ENCODE results near the gene STX2. TPM values are rescaled to one million over a fixed set of nuclear protein-coding genes. Genes with fewer than 3 reads are reported as not detected.

The STX2 gene
- total and polyA plus RNA-seq, 2 donors (not counting 3 experiments of a cell fraction or from before 2014, with no cell fraction given) = 26.2 to 32.6 TPM

DNA sequence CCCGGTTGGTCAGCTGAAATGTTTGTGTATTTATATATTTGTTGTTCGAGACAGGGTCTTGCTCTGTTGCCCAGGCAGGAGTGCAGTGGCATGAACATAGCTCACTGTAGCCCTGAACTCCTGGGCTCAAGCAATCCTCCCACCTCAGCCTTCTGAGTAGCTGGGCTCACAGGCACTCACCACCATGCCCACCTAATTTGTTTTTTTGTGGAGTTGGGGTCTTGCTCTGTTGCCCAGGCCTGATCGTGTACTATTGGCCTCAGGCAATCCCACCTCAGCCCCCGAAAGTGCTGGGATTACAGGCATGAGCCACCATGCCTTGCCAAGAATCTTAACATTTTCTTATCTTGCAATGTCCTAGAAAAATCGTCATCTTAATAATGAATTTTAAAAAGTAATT lies 36.1 kb upstream of the STX2 start:
- H3K9ac ChIP-seq (replicated peaks; ENCODE audit: extremely low read depth, insufficient read depth, low read length) = no peak overlapping the region
- H3K4me1 ChIP-seq (ENCODE audit: control insufficient read depth, extremely low read depth, insufficient read depth, low read length) = peaks cover 23% of the 10 kb centered on the region
- intact Hi-C loops (cut with micrococcal nuclease) (loop anchor here (10.0 kb wide), 1 partner anchor 840 kb away; the partner anchor contains the start of gene SFSWAP), dilution Hi-C loops (cut with MboI; ENCODE audit: extremely low pct_ligation_motif_present, low sequenced_read_pairs) (no loop called here)
- no peak overlapping the region for H2AFZ ChIP-seq (ENCODE audit: low read depth, low read length)
- no peak overlapping the region for H3K27ac ChIP-seq (ENCODE audit: insufficient read depth, low read depth, low read length)
- no peak for DNase-seq (ENCODE audit: low read depth, low spot score)
- H3K36me3 ChIP-seq (ENCODE audit: control insufficient read depth in 2 of 2, extremely low read depth in 1 of 2, insufficient read depth in 2 of 2, low read length in 2 of 2) = peaks cover 6 to 36% of the 10 kb centered on the region in 2 experiments
- no peak for FAIRE-seq
- peaks cover 36% of the 10 kb centered on the region for H3K79me2 ChIP-seq (ENCODE audit: control insufficient read depth, insufficient read depth, low read length)
- CTCF ChIA-PET = no interaction called here
- no peak overlapping the region for H3K4me3 ChIP-seq (replicated peaks in 1 of 3; ENCODE audit: insufficient read depth in 1 of 3, low read depth in 1 of 3, low read length in 3 of 3)
- H4K20me1 ChIP-seq (replicated peaks; ENCODE audit: control insufficient read depth, extremely low read depth, insufficient read depth, low read length) = peaks cover 9% of the 10 kb centered on the region
- TF ChIP-seq FOS (IDR thresholded peaks at IDR 0.05; ENCODE audit: borderline replicate concordance, insufficient read depth, low read length) (no peak), MYC (IDR thresholded peaks at IDR 0.05; ENCODE audit: low read depth, low read length) (no peak), POLR2AphosphoS5 (IDR thresholded peaks at IDR 0.05; ENCODE audit: insufficient read depth, low read depth, low read length) (no peak), JUN (IDR thresholded peaks at IDR 0.05; ENCODE audit: borderline replicate concordance, insufficient read depth, insufficient read length, low read depth) (no peak), EZH2 (IDR thresholded peaks at IDR 0.05; ENCODE audit: borderline replicate concordance, low read depth, low read length, severe bottlenecking) (no peak), POLR2A (IDR thresholded peaks at IDR 0.05; ENCODE audit: low read depth, low read length) (no peak), CTCF (IDR thresholded peaks at IDR 0.05; ENCODE audit: extremely low read depth in 1 of 2, insufficient read depth in 1 of 2, low read depth in 1 of 2, low read length in 2 of 2) (no peak), GATA2 (IDR thresholded peaks at IDR 0.05; ENCODE audit: insufficient read depth, insufficient read length, low read depth, low read length) (no peak), MAX (IDR thresholded peaks at IDR 0.05; ENCODE audit: insufficient read depth, insufficient read length) (no peak)
- POLR2A ChIA-PET = no interaction called here
- H3K4me2 ChIP-seq (ENCODE audit: insufficient read depth, low read length) = no peak overlapping the region
- no peaks in the 10 kb centered on the region for H3K9me3 ChIP-seq (replicated peaks; ENCODE audit: control insufficient read depth, insufficient read depth, low read length)
- no peaks in the 10 kb centered on the region for H3K9me1 ChIP-seq (replicated peaks; ENCODE audit: control insufficient read depth, extremely low read depth, insufficient read depth, low read length)
- BruUV-seq (replicated peaks) = no TSS peak
- no peaks in the 10 kb centered on the region for H3K27me3 ChIP-seq (ENCODE audit: control insufficient read depth in 2 of 2, insufficient read depth in 2 of 2, low read length in 2 of 2)
